Stimulated activated CD8-positive, alpha-beta memory T cell treated with anti-CD3 and anti-CD28 coated beads, Interleukin-7, amount 100 ng/mL, for 1 hour (primary cell): ENCODE measurements around the gene VTI1A.

Source experiments
- DNase-seq, 2 donors: peaks; one replicate each; pipeline ENCODE4 v3.0.0-alpha.2; 2020; ENCODE audit warnings: low read depth in 2 of 2

VTI1A gene

DNA sequence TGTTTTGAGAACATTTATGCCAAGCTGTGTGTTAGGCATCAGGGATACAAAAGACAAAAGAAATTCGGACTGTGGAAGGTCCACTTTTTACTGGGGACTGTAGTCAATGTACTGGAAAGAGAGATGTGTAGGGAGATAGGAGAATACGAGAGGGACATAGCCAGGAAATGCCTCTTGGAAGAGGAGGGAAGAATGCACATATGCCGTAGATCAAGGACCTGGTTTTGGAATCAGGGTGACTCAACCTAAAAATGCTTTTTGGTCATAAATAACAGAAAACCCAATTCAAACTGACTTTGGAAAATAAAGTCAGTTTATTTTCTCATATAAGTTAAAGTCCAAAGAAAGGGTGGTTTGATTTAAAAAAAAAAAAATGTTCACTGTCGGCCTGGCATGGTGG lies 362.7 kb downstream of the VTI1A start:
- no peak for DNase-seq

DNA sequence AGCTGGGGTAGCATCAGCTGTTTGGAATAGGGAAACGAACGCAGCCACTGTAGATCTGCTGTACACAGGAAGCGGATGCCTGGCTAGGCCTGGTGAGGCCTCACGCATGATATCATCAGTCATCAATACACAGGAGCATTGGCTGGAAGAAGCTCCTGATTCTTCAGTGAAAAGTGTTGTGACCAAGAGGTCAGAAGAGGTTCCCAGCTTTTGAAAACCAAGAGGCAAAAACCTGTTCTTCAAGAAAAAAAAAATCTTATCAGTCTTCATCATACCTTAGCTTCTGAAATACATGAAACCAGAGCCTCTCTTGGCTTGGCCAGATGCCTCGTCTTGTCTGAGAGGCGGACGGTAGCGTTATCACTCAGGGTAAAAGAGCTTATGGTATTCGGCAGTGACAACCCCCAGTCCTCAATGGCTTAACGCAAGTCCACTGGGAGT lies 363.7 kb downstream of the VTI1A start:
- DNase-seq: no peak

DNA sequence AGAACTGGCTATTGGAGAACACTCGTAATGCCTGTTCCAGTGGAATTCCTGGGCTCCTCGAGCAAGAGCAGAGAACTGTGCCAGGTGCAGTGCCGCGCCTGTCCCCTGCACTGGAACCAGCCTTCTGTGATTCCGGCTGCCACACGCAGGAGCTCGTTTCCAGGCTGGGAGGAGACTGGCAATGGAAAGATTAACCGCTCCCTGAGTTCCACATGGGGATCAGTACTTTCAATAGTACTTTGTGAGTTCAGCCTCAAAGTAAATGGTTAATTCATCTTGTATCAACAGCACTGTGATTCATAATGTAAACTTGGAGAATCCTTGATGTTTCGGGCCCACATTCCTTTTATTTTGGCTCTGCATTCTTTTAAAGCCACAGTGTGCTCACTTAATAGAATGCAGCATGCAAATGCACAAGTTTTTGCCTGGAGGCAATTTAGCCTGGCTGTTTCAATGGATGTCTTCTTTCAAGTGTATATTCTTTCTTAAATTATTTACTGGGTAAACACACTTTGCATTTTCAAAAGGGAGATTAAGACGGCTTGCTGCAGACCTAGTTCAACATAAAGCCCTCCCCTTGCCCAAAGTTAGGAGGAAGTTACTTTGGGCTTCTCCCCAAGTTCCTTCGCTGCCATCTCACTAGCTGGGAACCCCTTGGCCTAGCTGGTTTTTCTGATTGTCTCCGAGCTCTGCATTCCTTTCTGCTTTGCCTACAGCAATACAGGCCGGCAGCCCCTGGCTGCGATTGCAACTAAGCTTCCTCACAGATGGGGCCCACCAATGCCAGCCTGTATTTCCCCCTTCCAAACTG lies 364.9 kb downstream of the VTI1A start:
- DNase-seq: no peak

GRCh38 chr10:112812586-112812985 lies 365.6 kb downstream of the VTI1A start:
- no peak for DNase-seq

GRCh38 chr10:112813866-112814591 lies 367.0 kb downstream of the VTI1A start:
- no peak for DNase-seq

GRCh38 chr10:112815269-112816032 lies 368.4 kb downstream of the VTI1A start:
- no peak for DNase-seq

GRCh38 chr10:112816033-112816430 lies 369.0 kb downstream of the VTI1A start:
- DNase-seq: no peak

DNA sequence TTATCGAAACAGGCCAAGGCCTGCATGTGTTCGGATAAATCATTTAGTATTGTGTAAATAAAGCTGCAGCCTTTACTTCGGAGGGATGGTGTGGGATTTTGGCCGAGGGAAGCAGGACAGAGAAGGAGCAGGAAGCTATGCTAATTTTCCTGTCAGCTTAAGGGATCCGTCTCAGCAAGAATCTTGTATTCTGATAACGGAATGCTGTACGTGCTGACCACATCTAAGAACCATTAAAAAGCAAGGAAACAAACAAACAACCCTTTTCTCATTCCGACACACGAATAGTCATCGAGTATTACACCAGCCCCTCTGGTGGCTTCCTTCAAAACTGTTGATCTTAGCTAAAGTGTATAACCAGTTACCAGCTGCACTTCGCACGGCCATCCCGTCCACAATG lies 369.9 kb downstream of the VTI1A start:
- DNase-seq: no peak

- DNase-seq: no peak
These were observed 371.2 kb downstream of the VTI1A start for GRCh38 chr10:112817981-112818777.

GRCh38 chr10:112819231-112819630 lies 372.2 kb downstream of the VTI1A start:
- DNase-seq: no peak

- DNase-seq: no peak
These were observed 373.3 kb downstream of the VTI1A start for GRCh38 chr10:112820320-112820719.

DNA sequence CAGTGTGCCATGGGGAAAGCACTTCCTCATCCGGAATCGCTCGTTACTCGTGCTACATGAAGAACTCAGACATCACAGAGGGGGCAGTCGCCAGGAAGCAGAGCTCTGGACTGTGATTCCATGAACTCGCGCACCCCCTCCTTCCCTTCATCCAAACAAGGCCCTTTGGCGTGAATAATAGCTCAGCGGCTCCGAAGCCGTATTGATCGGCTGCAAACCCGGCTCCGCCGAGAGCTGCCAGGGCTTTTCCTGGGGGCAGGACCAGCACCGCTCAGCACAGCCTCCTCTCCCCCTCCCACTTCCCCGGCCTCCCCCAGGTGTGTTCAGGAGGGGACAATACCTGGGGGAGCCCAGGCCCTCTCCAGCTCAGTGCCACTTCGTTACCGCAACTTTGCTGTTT lies 374.0 kb downstream of the VTI1A start:
- no peak for DNase-seq

DNA sequence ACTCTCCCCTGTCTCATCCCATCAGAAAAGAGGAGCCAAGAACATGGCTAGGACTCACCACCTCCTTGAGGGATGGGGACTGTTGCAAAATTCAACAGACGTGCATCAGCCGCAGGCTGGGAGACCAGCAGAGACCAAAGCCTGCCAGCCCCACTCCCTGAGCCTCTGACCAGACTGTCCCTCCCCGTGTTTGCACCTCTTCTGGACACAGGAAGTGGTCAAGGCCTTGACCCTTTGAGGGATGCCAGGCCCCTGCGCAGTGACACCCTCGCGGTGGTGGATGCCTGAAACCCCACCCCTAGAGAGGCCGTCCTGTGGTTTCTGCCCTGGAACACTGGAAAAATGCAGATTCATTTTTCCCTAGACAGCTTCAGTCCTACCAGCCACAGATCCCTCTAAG lies 374.6 kb downstream of the VTI1A start:
- DNase-seq: no peak

DNA sequence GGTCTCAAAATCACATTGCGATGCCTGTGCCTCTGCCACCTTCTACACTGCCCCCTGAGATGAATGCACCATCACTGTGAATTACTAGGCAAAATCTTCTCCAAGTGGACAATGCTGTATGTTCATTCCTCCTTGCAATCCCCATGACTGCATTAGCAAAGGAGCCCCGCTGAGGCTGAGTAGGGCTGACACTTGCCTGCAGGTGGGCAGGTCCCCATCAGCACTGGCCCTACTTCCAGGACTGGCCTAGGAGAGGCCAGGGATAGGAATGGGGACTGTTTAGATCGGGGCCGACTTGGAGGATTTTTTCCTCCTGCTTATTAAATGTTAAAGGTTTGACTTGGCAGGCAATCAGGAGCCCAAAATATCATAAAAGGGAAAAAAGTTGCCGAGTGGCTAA lies 376.0 kb downstream of the VTI1A start:
- DNase-seq: no peak

GRCh38 chr10:112823604-112824003 lies 376.6 kb downstream of the VTI1A start:
- no peak for DNase-seq

- no peak for DNase-seq
These were observed 379.1 kb downstream of the VTI1A start for GRCh38 chr10:112826018-112826697.

DNA sequence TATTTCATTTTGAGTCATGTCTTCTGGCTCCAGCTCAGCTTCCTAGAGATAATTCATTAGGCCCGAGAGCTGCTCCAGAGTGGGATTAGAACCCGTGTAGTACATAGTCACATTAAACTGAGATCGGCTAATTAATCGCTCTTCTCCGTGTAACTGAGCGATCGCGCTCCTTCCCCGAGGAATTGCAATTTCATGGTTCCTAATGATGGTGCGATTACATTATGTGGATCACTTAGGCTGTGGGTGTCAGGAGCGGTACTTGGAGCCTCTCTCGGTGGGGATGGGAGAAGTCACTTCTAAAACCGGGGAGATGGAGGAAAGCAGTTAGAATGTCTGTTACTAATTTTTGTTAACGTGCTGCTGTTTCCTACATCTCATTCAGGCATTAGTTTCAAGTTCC lies 380.1 kb downstream of the VTI1A start:
- DNase-seq: no peak

- no peak for DNase-seq
These were observed 380.9 kb downstream of the VTI1A start for GRCh38 chr10:112827951-112828350.

- no peak for DNase-seq
These were observed 384.8 kb downstream of the VTI1A start for GRCh38 chr10:112831859-112832258.

DNA sequence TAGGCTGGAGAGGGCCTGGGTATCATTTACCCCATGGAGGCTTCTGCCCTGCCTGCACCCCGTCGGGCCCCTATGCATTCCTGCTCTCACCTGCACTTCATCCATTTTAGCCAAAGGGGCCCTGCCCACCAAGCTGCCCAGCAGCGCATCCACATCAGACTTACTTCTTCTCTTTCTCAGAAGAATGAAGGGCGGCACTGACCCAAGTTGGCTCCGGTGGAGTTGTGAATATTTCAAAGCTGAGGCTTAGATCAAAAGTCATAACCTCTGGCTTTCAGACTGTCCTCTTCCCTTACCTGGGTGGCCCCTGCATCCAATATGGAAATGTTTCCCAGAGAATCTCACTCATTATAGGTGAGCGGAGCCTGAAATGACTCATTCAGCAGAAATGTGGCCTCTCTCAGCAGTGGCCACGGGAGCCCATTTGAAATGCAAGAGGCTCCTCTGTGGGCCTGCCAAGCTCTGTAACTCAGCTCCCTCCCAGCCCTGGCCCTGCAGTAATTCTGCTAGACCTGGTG lies 385.4 kb downstream of the VTI1A start:
- DNase-seq: no peak

DNA sequence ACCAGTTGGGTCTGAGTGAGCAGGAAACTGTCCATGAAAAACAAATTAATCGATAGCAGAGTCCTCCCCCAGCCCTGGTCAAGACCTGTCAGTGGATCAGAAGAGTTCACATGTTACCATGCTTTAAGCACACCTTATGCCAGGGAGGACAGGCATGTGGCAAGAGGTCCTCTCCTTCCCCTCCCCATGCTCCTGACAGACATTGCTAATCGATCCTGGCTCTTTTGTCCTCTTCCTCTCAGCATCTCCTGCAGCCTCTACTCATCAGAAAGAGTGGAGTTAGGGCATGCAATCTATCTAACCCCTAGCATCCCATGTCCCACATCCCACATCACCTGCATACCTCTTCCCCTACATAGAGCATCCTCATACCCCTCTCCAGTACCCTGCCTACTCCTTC lies 385.9 kb downstream of the VTI1A start:
- no peak for DNase-seq
